GM12801 (cell line): ENCODE data around the gene ACACB.

Experiments used
- CTCF ChIP-seq: IDR thresholded peaks from one replicate; pipeline ENCODE4 v1.5.1; 2011; ENCODE audit warnings: control low read depth; ENCODE audit not compliant: insufficient read length; ENCODE audit errors: extremely low read depth

ACACB gene

GRCh38 chr12:109121346-109121880 lies 5.0 kb downstream of the ACACB start:
- no peak for TF ChIP-seq CTCF

GRCh38 chr12:109124878-109125648 lies 8.7 kb downstream of the ACACB start:
- TF ChIP-seq CTCF = no peak

GRCh38 chr12:109125791-109126190 lies 9.4 kb downstream of the ACACB start:
- no peak for TF ChIP-seq CTCF

GRCh38 chr12:109126784-109127183 lies 10.4 kb downstream of the ACACB start:
- no peak for TF ChIP-seq CTCF

- no peak for TF ChIP-seq CTCF
Measured at GRCh38 chr12:109127533-109128242, 11.3 kb downstream of the ACACB start.

GRCh38 chr12:109130297-109131153 lies 14.1 kb downstream of the ACACB start:
- TF ChIP-seq CTCF = no peak
